Gastrocnemius medialis (tissue), 4 donors: ENCODE results near the gene BPIFB4.

Experiments
- CTCF ChIP-seq, 5 experiments: fragments of 450-650 bp in 3 of 5; fragments of 200-600 bp in 2 of 5; sonication (generic) in 2 of 5; IDR thresholded peaks in 4 of 5; conservative IDR thresholded peaks in 1 of 5; 1 replicate in 4 of 5; 2 replicates in 1 of 5; pipeline ENCODE4 v1.5.1; 2016 to 2019; ENCODE audit warnings: antibody characterized with exemption in 5 of 5, mild to moderate bottlenecking in 3 of 5, moderate library complexity in 3 of 5
- POLR2A ChIP-seq, 2 donors: fragments of 450-650 bp; IDR thresholded peaks; one replicate each; pipeline ENCODE4 v1.6.1; 2017; ENCODE audit warnings: antibody characterized with exemption in 2 of 2, mild to moderate bottlenecking in 2 of 2, moderate library complexity in 2 of 2

- TF ChIP-seq CTCF (IDR thresholded peaks at IDR 0.05 in 4 of 5, conservative IDR thresholded peaks at IDR 0.05 in 1 of 5) (no peak), POLR2A (IDR thresholded peaks at IDR 0.05) (no peak)
These were observed 11.0 kb upstream of the BPIFB4 start for GRCh38 chr20:33068251-33068939.
